PFSK-1 (cell line): Measurements from ENCODE around the gene FAM20C.

Experiments used
- FOXP2 ChIP-seq: optimal IDR thresholded peaks from 2 replicates; pipeline ENCODE3; 2011; ENCODE audit warnings: borderline replicate concordance, control low read depth, inconsistent platforms; ENCODE audit not compliant: insufficient read depth; ENCODE audit errors: extremely low read length, extremely low read depth
- POLR2AphosphoS5 ChIP-seq: IDR thresholded peaks from 2 replicates; pipeline ENCODE4 v1.6.1; 2012; ENCODE audit warnings: low read depth, mild to moderate bottlenecking, control low read depth, low read length, moderate library complexity
- SIN3A ChIP-seq: IDR thresholded peaks from 2 replicates; pipeline ENCODE4 v1.6.1; 2012; ENCODE audit warnings: mild to moderate bottlenecking, low read length, moderate library complexity, borderline replicate concordance; ENCODE audit not compliant: insufficient read depth
- TAF1 ChIP-seq: IDR thresholded peaks from 2 replicates; pipeline ENCODE4 v1.6.1; 2012; ENCODE audit warnings: low read length, control low read depth, borderline replicate concordance; ENCODE audit not compliant: insufficient read depth
- TF ChIP-seq, protein P1 (sequence below), 2 experiments: IDR thresholded peaks; 2 replicates each; pipeline versions ENCODE4 v1.6.1 to v1.8.0; 2011 to 2012; ENCODE audit warnings: low read depth in 2 of 2, low read length in 2 of 2, control low read depth in 1 of 2, inconsistent platforms in 1 of 2, mild to moderate bottlenecking in 1 of 2, moderate library complexity in 1 of 2; ENCODE audit not compliant: insufficient read depth in 1 of 2

Gene FAM20C

DNA sequence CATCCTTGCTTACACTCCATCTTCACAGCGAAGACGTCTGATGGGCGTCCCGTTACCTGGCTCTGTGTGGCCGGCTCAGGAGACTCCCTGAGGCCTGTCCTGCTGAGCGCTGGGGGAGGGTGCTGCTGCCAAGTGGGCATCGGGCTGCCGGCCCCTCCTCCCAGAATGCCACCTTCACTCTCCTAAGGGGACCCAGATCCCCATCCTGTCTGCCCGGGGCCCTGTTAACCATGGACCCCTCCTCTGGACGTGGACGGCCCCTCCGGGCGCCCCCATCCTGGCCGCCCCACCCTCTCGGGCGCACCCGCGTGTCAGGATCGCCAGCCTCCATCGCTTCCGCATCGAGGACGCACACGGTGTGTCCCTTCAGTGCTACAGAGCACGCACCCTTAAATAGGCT is 90.2 kb downstream of the FAM20C start:
- TF ChIP-seq, protein P1, sequence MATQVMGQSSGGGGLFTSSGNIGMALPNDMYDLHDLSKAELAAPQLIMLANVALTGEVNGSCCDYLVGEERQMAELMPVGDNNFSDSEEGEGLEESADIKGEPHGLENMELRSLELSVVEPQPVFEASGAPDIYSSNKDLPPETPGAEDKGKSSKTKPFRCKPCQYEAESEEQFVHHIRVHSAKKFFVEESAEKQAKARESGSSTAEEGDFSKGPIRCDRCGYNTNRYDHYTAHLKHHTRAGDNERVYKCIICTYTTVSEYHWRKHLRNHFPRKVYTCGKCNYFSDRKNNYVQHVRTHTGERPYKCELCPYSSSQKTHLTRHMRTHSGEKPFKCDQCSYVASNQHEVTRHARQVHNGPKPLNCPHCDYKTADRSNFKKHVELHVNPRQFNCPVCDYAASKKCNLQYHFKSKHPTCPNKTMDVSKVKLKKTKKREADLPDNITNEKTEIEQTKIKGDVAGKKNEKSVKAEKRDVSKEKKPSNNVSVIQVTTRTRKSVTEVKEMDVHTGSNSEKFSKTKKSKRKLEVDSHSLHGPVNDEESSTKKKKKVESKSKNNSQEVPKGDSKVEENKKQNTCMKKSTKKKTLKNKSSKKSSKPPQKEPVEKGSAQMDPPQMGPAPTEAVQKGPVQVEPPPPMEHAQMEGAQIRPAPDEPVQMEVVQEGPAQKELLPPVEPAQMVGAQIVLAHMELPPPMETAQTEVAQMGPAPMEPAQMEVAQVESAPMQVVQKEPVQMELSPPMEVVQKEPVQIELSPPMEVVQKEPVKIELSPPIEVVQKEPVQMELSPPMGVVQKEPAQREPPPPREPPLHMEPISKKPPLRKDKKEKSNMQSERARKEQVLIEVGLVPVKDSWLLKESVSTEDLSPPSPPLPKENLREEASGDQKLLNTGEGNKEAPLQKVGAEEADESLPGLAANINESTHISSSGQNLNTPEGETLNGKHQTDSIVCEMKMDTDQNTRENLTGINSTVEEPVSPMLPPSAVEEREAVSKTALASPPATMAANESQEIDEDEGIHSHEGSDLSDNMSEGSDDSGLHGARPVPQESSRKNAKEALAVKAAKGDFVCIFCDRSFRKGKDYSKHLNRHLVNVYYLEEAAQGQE (IDR thresholded peaks at IDR 0.05; ENCODE audit: insufficient read depth in 1 of 2, low read depth in 2 of 2, low read length in 2 of 2) = no peak
- TF ChIP-seq POLR2AphosphoS5 (no peak), TAF1 (no peak), SIN3A (no peak), FOXP2 (no peak)

DNA sequence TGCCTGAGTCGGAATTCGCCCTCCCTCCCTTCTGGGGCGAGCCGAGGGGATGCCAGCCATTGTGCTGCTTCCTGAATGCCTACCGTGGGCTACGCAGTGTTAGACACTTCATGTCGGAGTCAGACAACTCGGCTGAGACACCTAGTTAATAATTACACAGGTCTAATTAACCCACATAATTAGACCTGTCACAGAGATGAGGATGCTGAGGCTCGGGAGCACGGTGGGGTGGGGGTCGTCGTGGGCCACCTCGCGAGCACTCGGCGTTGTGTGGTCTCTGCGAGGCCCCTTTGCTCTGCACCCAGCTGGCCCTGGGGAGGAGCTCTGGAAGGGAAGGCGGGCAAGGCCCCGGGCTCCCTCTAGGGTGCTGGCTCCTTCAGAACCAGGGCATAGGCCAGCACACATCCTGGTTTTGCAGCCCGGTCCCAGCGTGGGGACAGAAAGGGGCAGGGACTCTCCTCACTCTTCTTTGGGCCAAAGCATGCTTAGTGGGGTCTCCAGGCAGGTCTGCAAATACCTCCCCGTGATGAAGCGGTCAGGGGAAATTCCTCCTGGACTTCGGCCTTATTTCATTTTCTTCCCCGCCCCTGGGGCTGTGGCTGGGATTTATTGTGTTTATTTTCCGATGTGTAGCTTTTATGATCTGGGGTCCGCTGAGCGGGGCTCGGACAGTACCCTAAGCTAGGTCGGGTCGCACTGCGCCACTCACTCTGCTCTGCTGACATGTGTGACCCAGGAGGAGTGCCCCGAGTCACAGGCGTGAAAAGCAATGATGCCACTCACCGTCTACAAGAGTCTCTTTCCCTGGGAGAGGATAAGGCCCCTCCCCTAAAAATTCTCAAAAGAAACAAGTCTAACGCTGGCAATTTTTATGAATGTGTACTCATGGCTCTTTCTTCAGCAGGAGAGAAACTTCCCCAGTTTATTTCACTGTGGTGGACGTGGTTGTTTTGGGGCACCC is 92.7 kb downstream of the FAM20C start:
- TF ChIP-seq SIN3A (no peak), TAF1 (no peak), FOXP2 (no peak), POLR2AphosphoS5 (no peak)
- TF ChIP-seq, protein P1 (IDR thresholded peaks at IDR 0.05; ENCODE audit: insufficient read depth in 1 of 2, low read depth in 2 of 2, low read length in 2 of 2) = no peak

DNA sequence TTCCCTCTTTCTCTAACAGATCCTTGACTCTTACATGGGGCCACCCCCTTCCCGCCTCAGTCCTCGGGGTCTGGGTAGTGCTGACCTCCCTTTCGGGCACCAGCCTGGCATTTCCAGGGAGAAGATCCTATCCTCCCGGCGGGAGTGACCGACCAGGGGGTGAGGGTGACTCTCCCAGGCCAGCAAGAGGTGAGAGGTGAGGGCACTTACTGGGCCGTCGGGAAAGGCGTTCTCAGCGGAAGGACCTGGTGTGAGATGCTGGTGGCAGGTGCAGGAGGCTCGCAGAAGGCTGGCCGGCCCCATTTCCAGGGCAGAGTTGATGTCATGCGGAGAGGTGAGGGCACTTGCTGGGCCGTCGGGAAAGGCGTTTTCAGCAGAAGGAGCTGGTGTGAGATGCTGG is 93.4 kb downstream of the FAM20C start:
- TF ChIP-seq TAF1 (no peak), SIN3A (no peak), POLR2AphosphoS5 (no peak), FOXP2 (no peak)
- TF ChIP-seq, protein P1 (IDR thresholded peaks at IDR 0.05; ENCODE audit: insufficient read depth in 1 of 2, low read depth in 2 of 2, low read length in 2 of 2) = no peak

DNA sequence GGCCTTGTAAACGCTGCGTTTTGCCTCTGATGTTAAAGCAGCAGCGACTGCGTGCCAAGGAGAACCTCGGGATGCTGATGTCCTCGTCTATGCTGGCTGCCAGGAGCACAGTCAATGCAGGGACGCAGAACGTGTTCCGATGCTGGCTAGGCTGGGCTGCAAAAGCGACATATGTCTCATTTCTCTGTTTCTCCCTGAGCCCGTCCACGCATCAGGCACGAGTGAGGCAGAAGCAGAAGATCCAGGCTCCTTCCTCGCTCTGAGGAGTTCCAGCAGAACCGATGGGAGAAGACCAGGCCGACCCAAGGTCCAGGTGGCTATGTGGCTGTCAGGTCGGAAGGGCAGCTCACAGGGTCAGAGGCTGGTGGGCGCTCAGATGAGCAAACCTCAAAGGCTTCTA is 93.9 kb downstream of the FAM20C start:
- TF ChIP-seq POLR2AphosphoS5 (no peak), TAF1 (no peak), SIN3A (no peak), FOXP2 (no peak)
- TF ChIP-seq, protein P1 (IDR thresholded peaks at IDR 0.05; ENCODE audit: insufficient read depth in 1 of 2, low read depth in 2 of 2, low read length in 2 of 2) = no peak
